ENCODE results near the gene RPL27A. TPM values are rescaled to one million over a fixed set of nuclear protein-coding genes. Genes with fewer than 3 reads are reported as not detected.

RPL27A gene
- total RNA-seq, 4 donors from 2014 or later, result 800 to 945 (median 825) TPM

- DNase-seq (ENCODE audit: low spot score in 2 of 2), result peak in 1 of 2 donors; percentile 45
- Histone ChIP-seq H3K4me3 (no peak overlapping the region), H3K4me1 (peaks cover 0 to 18% (median 8%) of the 10 kb centered on the region in 4 donors), H3K36me3 (peaks cover 0 to 52% (median 0%) of the 10 kb centered on the region in 3 donors), H3K9me3 (no peaks in the 10 kb centered on the region), H3K27me3 (no peaks in the 10 kb centered on the region), H3K27ac (peak overlapping the region in 3 of 4 donors; percentile 38 to 89 (median 70))
- 0% methylated on average over 1 of the region's 1 CpG for WGBS, 2 donors
- TF ChIP-seq POLR2A (IDR thresholded peaks at IDR 0.05) (no peak), EP300 (IDR thresholded peaks at IDR 0.05) (no peak), CTCF (IDR thresholded peaks at IDR 0.05) (no peak)
Measured at GRCh38 chr11:8671651-8672062, 10.9 kb upstream of the RPL27A start.

GRCh38 chr11:8672346-8672745 is 10.2 kb upstream of the RPL27A start:
- H3K36me3 ChIP-seq, result peaks cover 0 to 45% (median 0%) of the 10 kb centered on the region in 3 donors
- no peak overlapping the region for H3K4me3 ChIP-seq
- no peaks in the 10 kb centered on the region for H3K27me3 ChIP-seq
- WGBS, 2 donors, result 87 to 97% methylated on average over 2 of the region's 2 CpGs
- TF ChIP-seq EP300 (IDR thresholded peaks at IDR 0.05), result no peak
- no peak for TF ChIP-seq POLR2A (IDR thresholded peaks at IDR 0.05)
- H3K9me3 ChIP-seq, result no peaks in the 10 kb centered on the region
- peak overlapping the region in 3 of 4 donors; percentile 38 to 89 (median 70) for H3K27ac ChIP-seq
- peaks cover 0 to 18% (median 8%) of the 10 kb centered on the region in 4 donors for H3K4me1 ChIP-seq
- no peak for DNase-seq (ENCODE audit: low spot score in 2 of 2)

- no peaks in the 10 kb centered on the region for H3K9me3 ChIP-seq
- WGBS, 2 donors, result 62 to 66% methylated on average over 2 of the region's 2 CpGs
- no peak overlapping the region for H3K4me3 ChIP-seq
- no peak for DNase-seq (ENCODE audit: low spot score in 2 of 2)
- H3K27me3 ChIP-seq, result no peaks in the 10 kb centered on the region
- no peak overlapping the region for H3K27ac ChIP-seq
- peaks cover 0 to 18% (median 8%) of the 10 kb centered on the region in 4 donors for H3K4me1 ChIP-seq
- no peak for TF ChIP-seq POLR2A (IDR thresholded peaks at IDR 0.05)
- TF ChIP-seq EP300 (IDR thresholded peaks at IDR 0.05), result no peak
- no peak for TF ChIP-seq CTCF (IDR thresholded peaks at IDR 0.05)
- H3K36me3 ChIP-seq, result peaks cover 0 to 35% (median 0%) of the 10 kb centered on the region in 3 donors
Measured at GRCh38 chr11:8674859-8675258, 7.7 kb upstream of the RPL27A start.

DNA sequence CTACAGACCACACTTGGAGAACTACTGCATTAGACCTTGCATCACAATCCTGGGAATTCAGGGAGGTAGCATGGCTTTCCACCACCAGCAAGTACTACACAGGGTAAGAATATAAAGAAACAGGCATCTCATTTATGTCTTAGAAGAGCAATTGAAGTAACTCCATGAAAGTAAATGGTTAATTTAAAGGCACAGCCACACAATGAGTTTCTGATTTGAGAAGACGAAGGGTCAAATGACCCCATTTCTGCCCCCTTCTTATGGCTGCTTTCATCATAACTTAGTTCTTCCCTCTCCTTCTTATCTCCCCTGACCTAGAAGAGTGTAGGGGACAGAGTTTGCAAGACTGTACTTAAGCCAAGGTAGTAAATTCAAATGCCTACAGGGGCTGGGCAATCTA is 6.1 kb upstream of the RPL27A start:
- Histone ChIP-seq H3K9me3 (no peaks in the 10 kb centered on the region), H3K27ac (no peak overlapping the region), H3K4me3 (no peak overlapping the region), H3K27me3 (no peaks in the 10 kb centered on the region), H3K36me3 (peaks cover 0 to 24% (median 0%) of the 10 kb centered on the region in 3 donors), H3K4me1 (peaks cover 0 to 11% (median 8%) of the 10 kb centered on the region in 4 donors)
- WGBS, 2 donors, result 70 to 76% methylated on average over 1 of the region's 1 CpG
- no peak for TF ChIP-seq POLR2A (IDR thresholded peaks at IDR 0.05)
- TF ChIP-seq CTCF (IDR thresholded peaks at IDR 0.05), result no peak
- TF ChIP-seq EP300 (IDR thresholded peaks at IDR 0.05), result no peak
- DNase-seq (ENCODE audit: low spot score in 2 of 2), result no peak

DNA sequence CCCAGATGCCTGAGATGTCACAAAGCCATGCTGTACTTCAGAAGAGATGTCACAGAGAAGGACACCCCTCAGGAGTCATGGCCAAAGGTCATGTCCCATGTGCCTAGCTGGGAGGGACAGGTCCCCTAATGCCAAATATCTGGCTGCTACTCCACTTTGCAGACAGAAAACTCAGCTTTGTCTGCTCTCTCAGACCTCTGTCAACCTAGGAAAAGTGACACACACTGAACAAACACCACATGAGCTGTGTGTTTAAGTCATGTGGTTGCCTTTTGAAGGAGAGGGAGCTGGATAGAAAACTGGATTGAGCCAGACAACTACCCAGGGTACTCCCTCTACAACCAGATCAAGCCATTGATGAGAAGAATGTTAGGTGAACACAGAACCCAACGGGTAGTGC is 3.6 kb upstream of the RPL27A start:
- no peak for DNase-seq (ENCODE audit: low spot score in 2 of 2)
- H3K9me3 ChIP-seq, result no peaks in the 10 kb centered on the region
- H3K27ac ChIP-seq, result no peak overlapping the region
- H3K4me1 ChIP-seq, result peaks cover under 1 to 14% (median 10%) of the 10 kb centered on the region in 4 donors
- peaks cover 0 to 17% (median 0%) of the 10 kb centered on the region in 3 donors for H3K36me3 ChIP-seq
- 69 to 85% methylated on average over 1 of the region's 1 CpG for WGBS, 2 donors
- no peak for TF ChIP-seq CTCF (IDR thresholded peaks at IDR 0.05)
- no peak for TF ChIP-seq EP300 (IDR thresholded peaks at IDR 0.05)
- no peak for TF ChIP-seq POLR2A (IDR thresholded peaks at IDR 0.05)
- H3K27me3 ChIP-seq, result no peaks in the 10 kb centered on the region
- no peak overlapping the region for H3K4me3 ChIP-seq
